Measurements from ENCODE around the gene SNTG2. TPM values are rescaled to one million over a fixed set of nuclear protein-coding genes. Genes with fewer than 3 reads are reported as not detected.
"Not testable (repeated sequence)": the region's sequence is repeated elsewhere in the genome, so short reads cannot be mapped to it uniquely, and the experiment has no call there.

SNTG2 gene
- total RNA-seq, 2 experiments from 2014 or later, result 2.5 to 3.2 TPM

- Mint-ChIP-seq H3K27me3 (no peaks in the 10 kb centered on the region), H3K27ac (no peak overlapping the region), H3K9me3 (no peaks in the 10 kb centered on the region), H3K4me3 (no peak overlapping the region), H3K4me1 (ENCODE audit: low read depth) (peaks cover 2% of the 10 kb centered on the region), H3K36me3 (ENCODE audit: low read depth) (no peaks in the 10 kb centered on the region)
- ATAC-seq (no peak), DNase-seq (no peak)
- no peak for TF ChIP-seq CTCF (IDR thresholded peaks at IDR 0.05)
- ChIA-PET POLR2A (no interaction called here), CTCF (no interaction called here)
- intact Hi-C loops (cut with micrococcal nuclease), result no loop called here
Measured at GRCh38 chr2:1099418-1099817, 148.8 kb downstream of the SNTG2 start.

DNA sequence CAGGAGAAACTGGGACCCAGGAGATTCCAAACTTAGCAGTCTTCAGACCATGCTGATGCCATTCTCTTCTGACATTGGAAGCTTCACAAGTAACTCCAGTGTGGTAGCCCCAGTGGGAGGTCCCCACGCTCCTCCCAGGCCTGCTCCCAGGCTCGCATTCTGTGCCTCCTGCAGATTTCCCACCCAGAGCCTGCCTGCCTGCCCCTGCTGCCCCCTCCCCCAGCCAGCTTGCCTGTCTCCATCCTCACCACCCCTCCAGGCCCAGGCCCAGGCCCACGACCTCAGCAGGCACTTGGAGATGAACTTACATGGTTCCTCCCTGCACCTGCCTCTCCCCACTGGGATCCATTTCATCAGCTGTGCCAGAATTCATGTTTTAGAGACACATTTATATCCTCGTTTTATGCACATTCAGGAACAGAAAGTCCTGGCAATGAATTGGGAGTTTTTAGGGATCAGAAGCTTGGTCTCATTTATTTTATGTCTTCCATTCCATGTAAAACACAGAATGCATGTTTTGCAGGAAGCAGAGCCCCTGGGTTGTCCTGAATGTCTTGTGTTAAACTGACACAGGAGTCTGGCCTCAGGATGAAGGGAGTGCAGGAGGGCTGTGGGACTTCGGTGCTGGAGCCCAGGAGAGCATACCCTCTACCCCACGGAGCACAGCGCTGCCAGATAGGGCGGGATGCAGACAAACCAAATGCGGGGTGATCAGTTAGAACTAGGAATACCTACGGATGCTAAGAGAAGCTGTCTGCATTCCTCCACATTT is 150.5 kb downstream of the SNTG2 start:
- no peaks in the 10 kb centered on the region for H3K9me3 Mint-ChIP-seq

GRCh38 chr2:1101982-1102590 is 151.4 kb downstream of the SNTG2 start:
- ChIA-PET POLR2A (no interaction called here), CTCF (no interaction called here)
- H3K4me3 Mint-ChIP-seq, result no peak overlapping the region
- DNase-seq (peak; percentile 9), ATAC-seq (no peak)
- no peak overlapping the region for H3K27ac Mint-ChIP-seq
- H3K36me3 Mint-ChIP-seq (ENCODE audit: low read depth), result no peaks in the 10 kb centered on the region
- intact Hi-C loops (cut with micrococcal nuclease), result no loop called here
- H3K27me3 Mint-ChIP-seq, result no peaks in the 10 kb centered on the region
- H3K9me3 Mint-ChIP-seq, result no peaks in the 10 kb centered on the region
- H3K4me1 Mint-ChIP-seq (ENCODE audit: low read depth), result peaks cover 2% of the 10 kb centered on the region
- no peak for TF ChIP-seq CTCF (IDR thresholded peaks at IDR 0.05)

More for the DNA sequence above, 150.5 kb downstream of the SNTG2 start:
- intact Hi-C loops (cut with micrococcal nuclease), result no loop called here
- POLR2A ChIA-PET, result no interaction called here
- Mint-ChIP-seq H3K36me3 (ENCODE audit: low read depth) (no peaks in the 10 kb centered on the region), H3K27me3 (no peaks in the 10 kb centered on the region), H3K27ac (no peak overlapping the region), H3K4me1 (ENCODE audit: low read depth) (peaks cover 2% of the 10 kb centered on the region), H3K4me3 (no peak overlapping the region)
- TF ChIP-seq CTCF (IDR thresholded peaks at IDR 0.05), result no peak
- ATAC-seq, result no peak
- CTCF ChIA-PET, result no interaction called here
- DNase-seq, result no peak

- ChIA-PET CTCF (no interaction called here), POLR2A (no interaction called here)
- Mint-ChIP-seq H3K27ac (no peak overlapping the region), H3K9me3 (no peaks in the 10 kb centered on the region), H3K4me3 (no peak overlapping the region), H3K27me3 (no peaks in the 10 kb centered on the region), H3K36me3 (ENCODE audit: low read depth) (no peaks in the 10 kb centered on the region), H3K4me1 (ENCODE audit: low read depth) (peaks cover 2% of the 10 kb centered on the region)
- no peak for TF ChIP-seq CTCF (IDR thresholded peaks at IDR 0.05)
- ATAC-seq (no peak), DNase-seq (no peak)
- intact Hi-C loops (cut with micrococcal nuclease), result no loop called here
Measured at GRCh38 chr2:1104364-1104763, 153.7 kb downstream of the SNTG2 start.

DNA sequence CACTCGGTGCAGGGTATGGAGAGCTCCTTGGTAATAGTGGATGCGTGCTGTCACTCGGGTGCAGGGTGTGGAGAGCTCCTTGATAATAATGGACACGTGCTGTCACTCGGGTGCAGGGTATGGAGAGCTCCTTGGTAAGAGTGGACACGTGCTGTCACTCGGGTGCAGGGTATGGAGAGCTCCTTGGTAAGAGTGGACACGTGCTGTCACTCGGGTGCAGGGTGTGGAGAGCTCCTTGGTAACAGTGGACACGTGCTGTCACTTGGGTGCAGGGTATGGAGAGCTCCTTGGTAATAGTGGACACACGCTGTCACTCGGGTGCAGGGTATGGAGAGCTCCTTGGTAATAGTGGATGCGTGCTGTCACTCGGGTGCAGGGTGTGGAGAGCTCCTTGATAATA is 155.7 kb downstream of the SNTG2 start:
- CTCF ChIA-PET; POLR2A ChIA-PET; H3K36me3 Mint-ChIP-seq (ENCODE audit: low read depth); H3K27ac Mint-ChIP-seq; H3K9me3 Mint-ChIP-seq; H3K4me3 Mint-ChIP-seq; DNase-seq; H3K27me3 Mint-ChIP-seq; ATAC-seq; H3K4me1 Mint-ChIP-seq (ENCODE audit: low read depth); intact Hi-C loops (cut with micrococcal nuclease): not testable (repeated sequence)
